WI38 (cell line): ENCODE data around the gene BEST3.

Experiments used
- H3K4me3 ChIP-seq: 2 replicates; pipeline ENCODE4 v1.5.1; 2011; ENCODE audit warnings: low read depth, mild to moderate bottlenecking, control low read depth, low read length
- CTCF ChIP-seq: IDR thresholded peaks from 2 replicates; pipeline ENCODE4 v1.5.1; 2012; ENCODE audit warnings: low read depth, mild to moderate bottlenecking, control low read depth, low read length

The BEST3 gene

GRCh38 chr12:69687390-69687789 is 11.7 kb downstream of the BEST3 start:
- no peak for TF ChIP-seq CTCF
- H3K4me3 ChIP-seq: no peak overlapping the region

GRCh38 chr12:69686731-69687130 is 12.4 kb downstream of the BEST3 start:
- no peak for TF ChIP-seq CTCF
- no peak overlapping the region for H3K4me3 ChIP-seq

- no peak overlapping the region for H3K4me3 ChIP-seq
- TF ChIP-seq CTCF: no peak
Measured at GRCh38 chr12:69685810-69686209, 13.3 kb downstream of the BEST3 start.

- TF ChIP-seq CTCF: no peak
Measured at GRCh38 chr12:69684466-69684865, 14.6 kb downstream of the BEST3 start.

GRCh38 chr12:69682110-69682755 is 16.9 kb downstream of the BEST3 start:
- no peak for TF ChIP-seq CTCF
- H3K4me3 ChIP-seq: no peak overlapping the region

More at GRCh38 chr12:69684466-69684865, 14.6 kb downstream of the BEST3 start:
- no peak overlapping the region for H3K4me3 ChIP-seq

- no peak for TF ChIP-seq CTCF
- no peak overlapping the region for H3K4me3 ChIP-seq
Measured at GRCh38 chr12:69679119-69679518, 20.0 kb downstream of the BEST3 start.

GRCh38 chr12:69676257-69677012 is 22.7 kb downstream of the BEST3 start:
- no peak overlapping the region for H3K4me3 ChIP-seq
- no peak for TF ChIP-seq CTCF
